NB4 (cell line): Measurements from ENCODE around the gene RBM19.

Source experiments
- DNase-seq: peaks from one replicate; pipeline ENCODE4 v3.0.0; 2010; ENCODE audit warnings: low read depth
- H3K4me3 ChIP-seq: one replicate; pipeline ENCODE4 v1.5.1; 2011; ENCODE audit warnings: mild to moderate bottlenecking, low read depth, low read length, moderate library complexity
- CTCF ChIP-seq: IDR thresholded peaks from one replicate; pipeline ENCODE4 v1.5.1; 2012; ENCODE audit warnings: low read depth, low read length
- MAX ChIP-seq: IDR thresholded peaks from 2 replicates; pipeline ENCODE4 v1.6.1; 2011; ENCODE audit warnings: low read depth, low read length
- MYC ChIP-seq: IDR thresholded peaks from 2 replicates; pipeline ENCODE4 v1.6.1; 2011; ENCODE audit warnings: low read depth, low read length
- POLR2A ChIP-seq: IDR thresholded peaks from 2 replicates; pipeline ENCODE4 v1.6.1; 2011; ENCODE audit warnings: mild to moderate bottlenecking; ENCODE audit not compliant: insufficient read length; ENCODE audit errors: extremely low read depth

RBM19 gene

GRCh38 chr12:113973109-113973904 is 7.2 kb upstream of the RBM19 start:
- TF ChIP-seq MAX: no peak
- no peak for TF ChIP-seq CTCF
- TF ChIP-seq MYC: no peak
- TF ChIP-seq POLR2A: no peak
- DNase-seq: peak; percentile 51
- H3K4me3 ChIP-seq: no peak overlapping the region

- TF ChIP-seq MYC: no peak
- no peak for TF ChIP-seq POLR2A
- TF ChIP-seq MAX: no peak
- no peak for TF ChIP-seq CTCF
- H3K4me3 ChIP-seq: no peak overlapping the region
- DNase-seq: no peak
Measured at GRCh38 chr12:113971392-113971791, 5.3 kb upstream of the RBM19 start.

GRCh38 chr12:113970211-113970610 is 4.1 kb upstream of the RBM19 start:
- TF ChIP-seq MAX (no peak), CTCF (no peak)
- no peak for DNase-seq
- H3K4me3 ChIP-seq: no peak overlapping the region

- H3K4me3 ChIP-seq: no peak overlapping the region
- DNase-seq: no peak
- no peak for TF ChIP-seq POLR2A
- no peak for TF ChIP-seq MYC
- no peak for TF ChIP-seq CTCF
- TF ChIP-seq MAX: no peak
Measured at GRCh38 chr12:113967368-113967767, 1.2 kb upstream of the RBM19 start.

GRCh38 chr12:113962733-113963132 is 3.4 kb downstream of the RBM19 start:
- DNase-seq: no peak
- no peak overlapping the region for H3K4me3 ChIP-seq
- TF ChIP-seq MAX (no peak), MYC (no peak), POLR2A (no peak), CTCF (no peak)
